Neutrophil (primary cell): ENCODE results near the gene JPH2.

Experiments
- H3K27ac ChIP-seq: fragments of 200-600 bp; sonication (generic); 2 replicates; pipeline ENCODE4 v1.5.1; 2016; ENCODE audit warnings: mild to moderate bottlenecking, moderate library complexity
- H3K27me3 ChIP-seq: fragments of 200-600 bp; sonication (generic); 2 replicates; pipeline ENCODE4 v1.6.0; 2016; ENCODE audit warnings: mild to moderate bottlenecking
- H3K36me3 ChIP-seq: fragments of 200-600 bp; sonication (generic); 2 replicates; pipeline ENCODE4 v1.5.1; 2017
- H3K4me1 ChIP-seq, 2 experiments: fragments of 200-600 bp in 1 of 2; sonication (generic) in 1 of 2; 1 replicate in 1 of 2; 2 replicates in 1 of 2; pipeline versions ENCODE4 v1.5.1 to v1.6.1; 2013 to 2016; ENCODE audit warnings: low read depth in 1 of 2, low read length in 1 of 2, mild to moderate bottlenecking in 1 of 2, moderate library complexity in 1 of 2; ENCODE audit not compliant: control insufficient read depth in 1 of 2, insufficient read depth in 1 of 2
- H3K4me3 ChIP-seq, 2 experiments: fragments of 200-600 bp in 1 of 2; sonication (generic) in 1 of 2; 1 replicate in 1 of 2; 2 replicates in 1 of 2; pipeline ENCODE4 v1.5.1; 2013 to 2016; ENCODE audit warnings: low read depth in 1 of 2, low read length in 1 of 2, mild to moderate bottlenecking in 1 of 2, moderate library complexity in 1 of 2
- H3K9me3 ChIP-seq: fragments of 200-600 bp; sonication (generic); 2 replicates; pipeline ENCODE4 v1.5.1; 2016
- CTCF ChIP-seq: fragments of 200-600 bp; sonication (generic); IDR thresholded peaks from 2 replicates; pipeline ENCODE4 v1.5.1; 2016; ENCODE audit warnings: antibody characterized with exemption

The JPH2 gene

GRCh38 chr20:44118185-44119033 is 68.6 kb downstream of the JPH2 start:
- H3K36me3 ChIP-seq = no peaks in the 10 kb centered on the region
- H3K9me3 ChIP-seq = no peaks in the 10 kb centered on the region
- no peak for TF ChIP-seq CTCF
- H3K27ac ChIP-seq = no peak overlapping the region
- no peak overlapping the region for H3K4me3 ChIP-seq
- peaks cover 68% of the 10 kb centered on the region for H3K27me3 ChIP-seq
- no peaks in the 10 kb centered on the region for H3K4me1 ChIP-seq

GRCh38 chr20:44117296-44118184 is 69.4 kb downstream of the JPH2 start:
- H3K27me3 ChIP-seq = peaks cover 68% of the 10 kb centered on the region
- no peak overlapping the region for H3K4me3 ChIP-seq
- H3K4me1 ChIP-seq = no peaks in the 10 kb centered on the region
- TF ChIP-seq CTCF = no peak
- H3K36me3 ChIP-seq = no peaks in the 10 kb centered on the region
- no peak overlapping the region for H3K27ac ChIP-seq
- no peaks in the 10 kb centered on the region for H3K9me3 ChIP-seq

GRCh38 chr20:44115762-44116644 is 71.0 kb downstream of the JPH2 start:
- H3K36me3 ChIP-seq = no peaks in the 10 kb centered on the region
- no peak overlapping the region for H3K27ac ChIP-seq
- no peak for TF ChIP-seq CTCF
- peaks cover 82% of the 10 kb centered on the region for H3K27me3 ChIP-seq
- no peaks in the 10 kb centered on the region for H3K4me1 ChIP-seq
- no peaks in the 10 kb centered on the region for H3K9me3 ChIP-seq
- H3K4me3 ChIP-seq = no peak overlapping the region

- no peaks in the 10 kb centered on the region for H3K36me3 ChIP-seq
- peaks cover 90% of the 10 kb centered on the region for H3K27me3 ChIP-seq
- TF ChIP-seq CTCF = no peak
- H3K27ac ChIP-seq = no peak overlapping the region
- no peak overlapping the region for H3K4me3 ChIP-seq
- no peaks in the 10 kb centered on the region for H3K4me1 ChIP-seq
- no peaks in the 10 kb centered on the region for H3K9me3 ChIP-seq
These were observed 71.8 kb downstream of the JPH2 start for GRCh38 chr20:44115181-44115580.
